ENCODE data around the gene HDAC6.
"Not testable (repeated sequence)": the region's sequence is repeated elsewhere in the genome, so short reads cannot be mapped to it uniquely, and the experiment has no call there.

HDAC6 gene

DNA sequence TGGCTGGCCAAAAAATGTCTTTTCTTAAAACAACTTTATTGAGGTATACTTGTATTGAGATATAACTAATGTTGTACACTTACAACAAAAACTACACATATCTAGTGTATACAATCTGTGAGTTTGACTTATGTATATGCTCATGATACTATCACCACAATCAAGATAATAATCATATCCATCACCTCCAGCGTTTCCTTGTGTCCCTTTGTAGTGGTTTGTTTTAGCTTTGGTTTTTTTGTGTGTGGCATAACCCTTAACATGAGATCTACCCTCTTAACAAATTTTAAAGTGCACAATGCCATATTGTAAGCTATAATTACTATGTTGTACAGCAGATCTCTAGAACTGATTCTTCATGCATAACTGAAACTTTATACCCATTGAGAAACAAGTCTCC, 47.0 kb downstream of the HDAC6 start:
- DNase-seq (ENCODE audit: low read depth) = no peak
- TF ChIP-seq, protein P1, sequence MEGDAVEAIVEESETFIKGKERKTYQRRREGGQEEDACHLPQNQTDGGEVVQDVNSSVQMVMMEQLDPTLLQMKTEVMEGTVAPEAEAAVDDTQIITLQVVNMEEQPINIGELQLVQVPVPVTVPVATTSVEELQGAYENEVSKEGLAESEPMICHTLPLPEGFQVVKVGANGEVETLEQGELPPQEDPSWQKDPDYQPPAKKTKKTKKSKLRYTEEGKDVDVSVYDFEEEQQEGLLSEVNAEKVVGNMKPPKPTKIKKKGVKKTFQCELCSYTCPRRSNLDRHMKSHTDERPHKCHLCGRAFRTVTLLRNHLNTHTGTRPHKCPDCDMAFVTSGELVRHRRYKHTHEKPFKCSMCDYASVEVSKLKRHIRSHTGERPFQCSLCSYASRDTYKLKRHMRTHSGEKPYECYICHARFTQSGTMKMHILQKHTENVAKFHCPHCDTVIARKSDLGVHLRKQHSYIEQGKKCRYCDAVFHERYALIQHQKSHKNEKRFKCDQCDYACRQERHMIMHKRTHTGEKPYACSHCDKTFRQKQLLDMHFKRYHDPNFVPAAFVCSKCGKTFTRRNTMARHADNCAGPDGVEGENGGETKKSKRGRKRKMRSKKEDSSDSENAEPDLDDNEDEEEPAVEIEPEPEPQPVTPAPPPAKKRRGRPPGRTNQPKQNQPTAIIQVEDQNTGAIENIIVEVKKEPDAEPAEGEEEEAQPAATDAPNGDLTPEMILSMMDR (IDR thresholded peaks at IDR 0.05; ENCODE audit: insufficient read depth, low read depth, low read length, missing control alignments) = no peak
- no peak overlapping the region for H3K4me3 ChIP-seq (ENCODE audit: low read length)

DNA sequence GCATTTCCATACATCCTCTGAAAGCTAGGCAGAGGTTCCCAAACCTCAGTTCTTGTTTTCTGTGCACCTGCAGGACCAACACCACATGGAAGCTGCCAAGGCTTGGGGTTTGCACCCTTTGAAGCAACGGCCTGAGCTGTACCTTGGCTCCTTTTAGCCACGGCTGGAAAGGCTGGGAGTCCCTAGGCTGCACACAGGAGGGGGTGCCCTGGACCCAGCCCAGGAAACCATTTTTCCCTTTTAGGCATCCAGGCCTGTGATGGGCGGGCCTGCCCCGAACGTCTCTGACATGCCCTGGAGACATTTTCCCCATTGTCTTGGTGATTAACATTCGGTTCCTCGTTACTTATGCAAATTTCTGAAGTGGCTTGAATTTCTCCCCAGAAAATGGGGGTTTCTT, 51.0 kb downstream of the HDAC6 start:
- DNase-seq (ENCODE audit: low read depth) = no peak
- H3K4me3 ChIP-seq (ENCODE audit: low read length) = no peak overlapping the region
- TF ChIP-seq, protein P1 (IDR thresholded peaks at IDR 0.05; ENCODE audit: insufficient read depth, low read depth, low read length, missing control alignments) = no peak

DNA sequence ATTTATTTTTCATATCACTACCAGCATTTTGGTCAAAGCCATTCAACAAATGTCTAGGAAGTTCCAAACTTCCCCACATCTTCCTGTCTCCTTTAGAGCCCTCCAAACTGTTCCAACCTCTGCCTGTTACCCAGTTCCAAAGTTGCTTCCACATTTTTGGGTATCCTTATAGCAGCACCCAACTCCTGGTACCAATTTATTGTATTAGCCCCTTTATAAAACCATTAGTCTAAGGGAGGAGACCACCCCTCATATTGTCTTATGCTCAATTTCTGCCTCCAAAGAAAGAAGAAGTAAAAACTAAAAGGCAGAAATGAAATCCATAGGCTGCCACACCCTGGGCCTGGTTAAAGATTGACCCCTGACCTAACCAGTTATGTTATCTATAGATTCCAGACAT, 51.6 kb downstream of the HDAC6 start:
- DNase-seq (ENCODE audit: low read depth); H3K4me3 ChIP-seq (ENCODE audit: low read length): not testable (repeated sequence)

DNA sequence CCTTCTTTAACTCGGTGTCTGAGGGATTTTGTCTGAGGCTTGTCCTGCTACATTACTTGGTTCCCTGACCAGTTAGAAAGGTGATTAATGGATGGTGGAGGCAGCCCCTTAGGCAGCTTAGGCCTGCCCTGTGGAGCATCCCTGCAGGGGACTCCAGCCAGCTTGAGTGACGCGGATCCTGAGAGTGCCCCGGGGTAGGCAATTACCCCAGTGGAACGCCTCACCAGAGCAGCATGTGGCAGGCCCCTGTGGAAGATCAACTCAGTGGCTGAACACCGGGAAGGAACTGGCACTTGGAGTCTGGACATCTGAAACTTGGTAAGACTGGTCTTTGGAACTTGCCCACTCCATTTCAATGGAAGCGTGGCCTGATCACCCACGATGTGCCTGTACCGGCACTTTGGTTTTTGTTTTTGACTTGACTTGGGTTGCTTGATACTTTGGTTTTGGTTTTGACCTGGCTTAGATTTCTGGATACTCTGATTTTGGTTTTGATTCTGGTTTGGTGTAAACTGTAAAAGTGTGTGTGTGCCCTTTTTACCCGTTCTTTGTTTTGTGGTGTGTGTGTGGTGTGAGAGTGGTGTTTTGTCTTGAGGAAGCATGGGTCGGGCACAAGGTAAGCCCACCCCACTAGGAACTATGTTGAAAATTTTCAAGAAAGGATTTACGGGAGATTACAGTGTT, 52.4 kb downstream of the HDAC6 start:
- not testable (repeated sequence) for H3K4me3 ChIP-seq (ENCODE audit: low read length); DNase-seq (ENCODE audit: low read depth)

DNA sequence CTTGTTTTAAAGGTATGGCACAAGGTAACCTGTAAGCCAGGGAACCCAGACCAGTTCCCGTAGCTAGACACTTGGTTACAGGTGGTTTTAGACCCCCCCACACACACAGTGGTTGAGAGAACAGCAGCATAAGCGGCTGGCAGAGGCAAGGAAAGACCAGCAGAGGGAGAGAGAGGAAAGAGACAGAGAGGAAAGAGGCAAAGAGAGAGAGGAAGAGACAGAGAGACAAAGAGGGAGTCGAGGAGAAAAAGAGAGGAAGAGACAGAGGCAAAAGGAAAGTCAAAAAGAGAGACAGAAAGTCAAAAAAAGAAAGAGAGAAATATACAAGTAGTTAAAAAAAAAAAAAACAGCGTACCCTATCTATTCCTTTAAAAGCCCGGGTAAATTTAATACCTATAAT, 53.0 kb downstream of the HDAC6 start:
- peak; percentile 28 for DNase-seq (ENCODE audit: low read depth)
- TF ChIP-seq, protein P1 (IDR thresholded peaks at IDR 0.05; ENCODE audit: insufficient read depth, low read depth, low read length, missing control alignments) = peak; percentile 45
- H3K4me3 ChIP-seq (ENCODE audit: low read length) = no peak overlapping the region

DNA sequence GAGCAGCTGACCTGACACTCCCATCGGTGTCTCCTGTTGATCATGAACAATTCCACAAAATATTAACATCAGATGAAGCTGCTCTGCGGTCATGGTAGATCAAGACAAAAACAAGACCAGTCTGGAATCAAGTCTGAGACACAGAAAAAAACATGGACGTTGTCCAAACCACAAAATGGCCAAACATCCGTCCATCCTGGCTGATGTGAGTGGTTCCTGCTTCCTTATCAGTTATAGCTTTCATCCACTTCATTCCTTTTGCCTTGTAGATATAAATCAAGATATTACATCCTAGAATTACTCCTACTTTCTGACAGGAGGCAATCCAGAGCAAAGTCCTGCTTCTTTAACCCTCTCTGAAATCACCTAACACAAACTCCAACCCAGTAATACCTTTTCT, 62.3 kb downstream of the HDAC6 start:
- DNase-seq (ENCODE audit: low read depth) = peak; percentile 29
- TF ChIP-seq, protein P1 (IDR thresholded peaks at IDR 0.05; ENCODE audit: insufficient read depth, low read depth, low read length, missing control alignments) = no peak
- no peak overlapping the region for H3K4me3 ChIP-seq (ENCODE audit: low read length)

DNA sequence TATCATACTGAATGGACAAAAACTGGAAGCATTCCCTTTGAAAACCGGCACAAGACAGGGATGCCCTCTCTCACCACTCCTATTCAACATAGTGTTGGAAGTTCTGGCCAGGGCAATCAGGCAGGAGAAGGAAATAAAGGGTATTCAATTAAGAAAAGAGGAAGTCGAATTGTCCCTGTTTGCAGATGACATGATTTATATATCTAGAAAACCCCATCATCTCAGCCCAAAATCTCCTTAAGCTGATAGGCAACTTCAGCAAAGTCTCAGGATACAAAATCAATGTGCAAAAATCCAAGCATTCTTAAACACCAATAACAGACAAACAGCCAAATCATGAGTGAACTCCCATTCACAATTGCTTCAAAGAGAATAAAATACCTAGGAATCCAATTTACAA, 70.2 kb downstream of the HDAC6 start:
- H3K4me3 ChIP-seq (ENCODE audit: low read length); DNase-seq (ENCODE audit: low read depth): not testable (repeated sequence)

Data from epithelial cell of esophagus (primary cell).